Sigmoid colon (tissue), 4 donors: Measurements from ENCODE around the gene TSEN2.

Source experiments
- EP300 ChIP-seq, 4 donors: sonication (generic); formaldehyde crosslinking; IDR thresholded peaks; one replicate each; pipeline ENCODE4 v1.6.1; 2017; ENCODE audit warnings: antibody characterized with exemption in 4 of 4
- POLR2A ChIP-seq, 2 donors: fragments of 450-650 bp; IDR thresholded peaks; one replicate each; pipeline ENCODE4 v1.6.1; 2016; ENCODE audit warnings: antibody characterized with exemption in 2 of 2, mild to moderate bottlenecking in 2 of 2, moderate library complexity in 2 of 2
- TF ChIP-seq, protein P1 (sequence below), 4 experiments: fragments of 450-650 bp in 3 of 4; fragments of 200-600 bp in 1 of 4; IDR thresholded peaks; one replicate each; pipeline ENCODE4 v1.5.1; 2016 to 2019; ENCODE audit warnings: antibody characterized with exemption in 4 of 4, mild to moderate bottlenecking in 3 of 4, moderate library complexity in 2 of 4

DNA sequence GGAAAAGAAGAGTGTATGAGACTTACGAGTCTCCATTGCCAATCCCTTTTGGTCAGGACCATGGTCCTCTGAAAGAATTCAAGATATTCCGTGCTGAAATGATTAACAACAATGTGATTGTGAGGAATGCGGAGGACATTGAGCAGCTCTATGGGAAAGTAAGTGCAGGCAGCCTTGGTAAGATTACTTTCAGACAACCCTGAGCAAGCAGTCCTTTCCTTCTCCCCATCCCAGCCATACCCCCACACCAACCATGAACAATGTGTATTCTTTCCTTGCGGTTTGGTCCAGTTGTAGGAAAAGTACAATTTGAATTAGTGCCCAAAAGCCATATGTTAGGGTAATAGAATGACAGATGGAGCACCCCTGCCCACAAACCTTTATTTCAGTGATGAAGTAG lies 5.6 kb downstream of the TSEN2 start:
- TF ChIP-seq, protein P1, sequence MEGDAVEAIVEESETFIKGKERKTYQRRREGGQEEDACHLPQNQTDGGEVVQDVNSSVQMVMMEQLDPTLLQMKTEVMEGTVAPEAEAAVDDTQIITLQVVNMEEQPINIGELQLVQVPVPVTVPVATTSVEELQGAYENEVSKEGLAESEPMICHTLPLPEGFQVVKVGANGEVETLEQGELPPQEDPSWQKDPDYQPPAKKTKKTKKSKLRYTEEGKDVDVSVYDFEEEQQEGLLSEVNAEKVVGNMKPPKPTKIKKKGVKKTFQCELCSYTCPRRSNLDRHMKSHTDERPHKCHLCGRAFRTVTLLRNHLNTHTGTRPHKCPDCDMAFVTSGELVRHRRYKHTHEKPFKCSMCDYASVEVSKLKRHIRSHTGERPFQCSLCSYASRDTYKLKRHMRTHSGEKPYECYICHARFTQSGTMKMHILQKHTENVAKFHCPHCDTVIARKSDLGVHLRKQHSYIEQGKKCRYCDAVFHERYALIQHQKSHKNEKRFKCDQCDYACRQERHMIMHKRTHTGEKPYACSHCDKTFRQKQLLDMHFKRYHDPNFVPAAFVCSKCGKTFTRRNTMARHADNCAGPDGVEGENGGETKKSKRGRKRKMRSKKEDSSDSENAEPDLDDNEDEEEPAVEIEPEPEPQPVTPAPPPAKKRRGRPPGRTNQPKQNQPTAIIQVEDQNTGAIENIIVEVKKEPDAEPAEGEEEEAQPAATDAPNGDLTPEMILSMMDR (IDR thresholded peaks at IDR 0.05) = no peak
- no peak for TF ChIP-seq POLR2A (IDR thresholded peaks at IDR 0.05)
- no peak for TF ChIP-seq EP300 (IDR thresholded peaks at IDR 0.05)
